Heart left ventricle (tissue), 16 donors: ENCODE results near the gene FAM180A. TPM values are rescaled to one million over a fixed set of nuclear protein-coding genes. Genes with fewer than 3 reads are reported as not detected.
"Not testable (repeated sequence)": the region's sequence is repeated elsewhere in the genome, so short reads cannot be mapped to it uniquely, and the experiment has no call there.

Experiments
- ATAC-seq, 4 donors: fragments of 200-7000 bp; cut with Tn5 transposase; one replicate each; pipeline ENCODE4 v1.9.1; 2020 to 2022; ENCODE audit warnings: moderate library complexity in 4 of 4, mild to moderate bottlenecking in 3 of 4, moderate number of reproducible peaks in 1 of 4
- DNase-seq, 5 donors: peaks; one replicate each; pipeline ENCODE4 v3.0.0-alpha.2; 2020
- H3K27ac ChIP-seq, 12 donors: fragments of 200-600 bp; sonication (generic) in 4 of 12; one replicate each; pipeline versions ENCODE4 v1.5.0 to v1.8.0; 2016 to 2022; ENCODE audit warnings: mild to moderate bottlenecking in 2 of 12
- H3K27me3 ChIP-seq, 9 donors: fragments of 200-600 bp; sonication (generic) in 2 of 9; one replicate each; pipeline versions ENCODE4 v1.5.1 to v1.8.0; 2016 to 2022; ENCODE audit warnings: mild to moderate bottlenecking in 3 of 9
- H3K36me3 ChIP-seq, 9 donors: fragments of 200-600 bp; sonication (generic) in 2 of 9; one replicate each; pipeline versions ENCODE4 v1.5.0 to v1.8.0; 2018 to 2022; ENCODE audit warnings: mild to moderate bottlenecking in 2 of 9
- H3K4me1 ChIP-seq, 12 donors: fragments of 200-600 bp; sonication (generic) in 4 of 12; one replicate each; pipeline versions ENCODE4 v1.5.0 to v1.8.0; 2016 to 2022; ENCODE audit warnings: mild to moderate bottlenecking in 3 of 12
- H3K4me3 ChIP-seq, 12 donors: fragments of 200-600 bp; sonication (generic) in 4 of 12; one replicate each; pipeline versions ENCODE4 v1.5.0 to v1.8.0; 2017 to 2022; ENCODE audit warnings: mild to moderate bottlenecking in 9 of 12, moderate library complexity in 4 of 12
- H3K9me3 ChIP-seq, 12 donors: fragments of 200-600 bp; sonication (generic) in 4 of 12; one replicate each; pipeline versions ENCODE4 v1.5.0 to v1.8.0; 2016 to 2022; ENCODE audit warnings: mild to moderate bottlenecking in 1 of 12
- POLR2A ChIP-seq, 2 donors: fragments of 450-650 bp; IDR thresholded peaks; one replicate each; pipeline ENCODE4 v1.6.1; 2017; ENCODE audit warnings: antibody characterized with exemption in 2 of 2, mild to moderate bottlenecking in 2 of 2, moderate library complexity in 2 of 2
- WGBS, 4 donors: extraction: QIAGEN DNeasy Blood & Tissue Kit in 2 of 4; methylation state at CpG; one replicate each; pipeline versions ENCODE4 v1.1.5 to v1.1.7; 2013 to 2018; 5-methylcytosine and 5-hydroxymethylcytosine counted together
- intact Hi-C, 10 donors: fragments of 100-400 bp; cut with DNase I; formaldehyde crosslinking; loops; one replicate each; pipeline versions ENCODE4 v1.11.1 to v1.14.2; 2022
- polyA plus RNA-seq, 2 donors: library from polyadenylated mRNA; stranded (reverse); fragments of 200-250 nt; gene quantifications; one replicate each; pipeline ENCODE4 v1.2.3, GENCODE V29; 2013
- total RNA-seq, 9 donors: library from RNA; depleted of rRNA in 2 of 9; stranded (reverse); fragments of >200 nt in 2 of 9; fragmentation: NEBNext Ultra II Directional in 3 of 9; extraction: Animal tissue kit (Norgen Biotek cat#: 25700) in 3 of 9; gene quantifications; one replicate each; pipeline versions ENCODE4 v1.1.0 to v1.2.4, GENCODE V29; 2016 to 2023
- TF ChIP-seq, protein P1 (sequence below), 12 donors: fragments of 200-600 bp; sonication (generic) in 4 of 12; IDR thresholded peaks; one replicate each; pipeline versions ENCODE4 v1.5.0 to v1.8.0; 2018 to 2022; ENCODE audit warnings: antibody characterized with exemption in 12 of 12, mild to moderate bottlenecking in 5 of 12
- donor health status: ischemic (EF 13 %, LVEDD 7.1; RV severe dilation, severe dysfunction).
- donor health status: healthy with polysubstance abuse.
- donor health status: DM: no; HTN: yes; CAD: no.
- donor health status: DM: no; HTN: no; CAD: no.
- donor health status: ischemic (EF 25% LVEDD 6.9; RV normal size, moderate dysfunction).
- donor health status: ischemic (EF 25% LVEDD 5.7; RV mildly dilated, moderate dysfunction).
- donor health status: healthy.
- donor health status: DM: yes; HTN: yes; CAD: no.
- donor health status: ischemic (EF 35%, LVEDD 5.7; RV mildly dilated, moderate dysfunction).
- donor health status: nonischemic (EF 11% LVEDD 7.7; RV severe dilation, severe dysfunction).
- donor health status: DM: yes; HTN: yes; CAD: no.
- donor health status: PGD.
- donor health status: ischemic (EF 29% LVEDD 5.4; RV normal size, mild dysfunction).
- donor health status: nonischemic (EF 23%, LVEDD 6.1; RV moderate dilation, normal function).

The FAM180A gene
- total and polyA plus RNA-seq, 11 donors = 7.9 to 63.5 (median 20.8) TPM

DNA sequence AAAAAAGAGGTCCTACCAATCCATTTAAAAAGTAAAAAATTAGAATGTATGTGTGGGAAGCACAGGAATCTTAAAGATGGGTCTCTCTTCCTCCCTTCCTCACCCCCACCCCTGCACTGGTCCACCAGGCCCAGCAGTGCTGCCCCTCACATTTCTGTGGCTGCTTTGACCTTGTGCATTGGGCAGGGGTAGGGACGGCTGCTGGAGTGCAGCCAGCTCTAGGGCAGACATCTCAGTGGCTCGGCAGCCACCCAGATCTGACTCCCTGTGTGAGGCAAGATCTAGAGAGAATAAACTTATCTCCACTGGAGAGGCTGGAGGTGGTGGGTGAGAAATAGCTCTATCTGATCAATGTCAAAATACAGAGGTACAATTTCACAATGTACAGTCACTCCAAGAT lies 6.7 kb downstream of the FAM180A start:
- Histone ChIP-seq H3K4me1 (peaks cover 3 to 76% (median 23%) of the 10 kb centered on the region in 12 donors), H3K27ac (peak overlapping the region in 7 of 12 donors; percentile 3 to 89 (median 67))
- 21 to 59% (median 34%) methylated on average over 2 of the region's 2 CpGs for WGBS, 4 donors

DNA sequence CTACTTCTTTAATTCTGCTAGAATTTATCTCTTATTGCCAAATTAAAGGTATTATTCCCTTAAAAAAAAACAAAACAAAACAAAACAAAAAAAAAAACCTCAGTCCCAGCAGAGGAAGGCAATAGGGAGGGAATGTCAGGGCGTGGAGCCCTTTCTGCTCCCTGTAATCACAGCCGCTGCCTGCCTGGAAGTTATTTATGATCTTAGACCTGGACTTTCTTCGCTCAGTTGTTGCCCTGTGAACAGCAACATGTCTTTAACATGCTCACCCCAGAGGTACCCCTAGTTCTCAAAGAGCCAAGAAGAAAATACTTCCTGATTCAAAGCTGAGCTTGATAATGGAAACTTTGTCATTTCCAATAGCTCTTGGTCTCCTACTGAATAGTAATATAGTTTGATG lies 7.7 kb downstream of the FAM180A start:
- intact Hi-C loops = no loop called here
- peaks cover 3 to 73% (median 22%) of the 10 kb centered on the region in 12 donors for H3K4me1 ChIP-seq
- no peak overlapping the region for H3K4me3 ChIP-seq
- ATAC-seq = no peak
- 53 to 82% (median 59%) methylated on average over 3 of the region's 3 CpGs for WGBS, 4 donors
- H3K36me3 ChIP-seq = peaks cover 0 to 17% (median 0%) of the 10 kb centered on the region in 9 donors
- peak overlapping the region in 9 of 12 donors; percentile 5 to 89 (median 57) for H3K27ac ChIP-seq
- no peaks in the 10 kb centered on the region for H3K27me3 ChIP-seq
- no peaks in the 10 kb centered on the region for H3K9me3 ChIP-seq
- TF ChIP-seq POLR2A (IDR thresholded peaks at IDR 0.05) = no peak
- TF ChIP-seq, protein P1, sequence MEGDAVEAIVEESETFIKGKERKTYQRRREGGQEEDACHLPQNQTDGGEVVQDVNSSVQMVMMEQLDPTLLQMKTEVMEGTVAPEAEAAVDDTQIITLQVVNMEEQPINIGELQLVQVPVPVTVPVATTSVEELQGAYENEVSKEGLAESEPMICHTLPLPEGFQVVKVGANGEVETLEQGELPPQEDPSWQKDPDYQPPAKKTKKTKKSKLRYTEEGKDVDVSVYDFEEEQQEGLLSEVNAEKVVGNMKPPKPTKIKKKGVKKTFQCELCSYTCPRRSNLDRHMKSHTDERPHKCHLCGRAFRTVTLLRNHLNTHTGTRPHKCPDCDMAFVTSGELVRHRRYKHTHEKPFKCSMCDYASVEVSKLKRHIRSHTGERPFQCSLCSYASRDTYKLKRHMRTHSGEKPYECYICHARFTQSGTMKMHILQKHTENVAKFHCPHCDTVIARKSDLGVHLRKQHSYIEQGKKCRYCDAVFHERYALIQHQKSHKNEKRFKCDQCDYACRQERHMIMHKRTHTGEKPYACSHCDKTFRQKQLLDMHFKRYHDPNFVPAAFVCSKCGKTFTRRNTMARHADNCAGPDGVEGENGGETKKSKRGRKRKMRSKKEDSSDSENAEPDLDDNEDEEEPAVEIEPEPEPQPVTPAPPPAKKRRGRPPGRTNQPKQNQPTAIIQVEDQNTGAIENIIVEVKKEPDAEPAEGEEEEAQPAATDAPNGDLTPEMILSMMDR (IDR thresholded peaks at IDR 0.05) = no peak
- DNase-seq = no peak

More for the DNA sequence above, 6.7 kb downstream of the FAM180A start:
- H3K9me3 ChIP-seq = no peaks in the 10 kb centered on the region
- no peaks in the 10 kb centered on the region for H3K27me3 ChIP-seq
- TF ChIP-seq, protein P1 (IDR thresholded peaks at IDR 0.05) = no peak
- no peak for TF ChIP-seq POLR2A (IDR thresholded peaks at IDR 0.05)
- intact Hi-C loops = no loop called here
- peaks cover 0 to 9% (median 0%) of the 10 kb centered on the region in 9 donors for H3K36me3 ChIP-seq
- no peak overlapping the region for H3K4me3 ChIP-seq
- DNase-seq = peak in 2 of 5 donors; percentile 42 to 55
- peak in 2 of 4 donors; percentile 10 to 21 for ATAC-seq

DNA sequence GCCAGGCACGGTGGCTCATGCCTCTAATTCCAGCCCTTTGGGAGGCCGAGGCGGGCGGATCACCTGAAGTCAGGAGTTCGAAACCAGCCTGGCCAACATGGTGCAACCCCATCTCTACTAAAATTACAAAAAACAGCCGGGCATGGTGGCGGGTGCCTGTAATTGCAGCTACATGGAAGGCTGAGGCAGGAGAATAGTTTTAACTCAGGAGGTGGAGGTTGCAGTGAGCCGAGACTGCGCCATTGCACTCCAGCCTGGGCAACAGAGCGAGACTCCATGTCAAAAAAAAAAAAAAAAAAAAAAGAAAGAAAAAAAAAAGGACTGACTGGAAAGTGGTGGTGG lies 11.3 kb downstream of the FAM180A start:
- H3K4me3 ChIP-seq, intact Hi-C loops, H3K27me3 ChIP-seq, H3K9me3 ChIP-seq, ATAC-seq, DNase-seq: not testable (repeated sequence)
- 91 to 98% (median 94%) methylated on average over 10 of the region's 10 CpGs for WGBS, 4 donors
- Histone ChIP-seq H3K4me1 (peaks cover 0 to 39% (median 6%) of the 10 kb centered on the region in 12 donors), H3K27ac (peak overlapping the region in 1 of 12 donors; percentile 89), H3K36me3 (peaks cover 0 to 42% (median 10%) of the 10 kb centered on the region in 9 donors)

DNA sequence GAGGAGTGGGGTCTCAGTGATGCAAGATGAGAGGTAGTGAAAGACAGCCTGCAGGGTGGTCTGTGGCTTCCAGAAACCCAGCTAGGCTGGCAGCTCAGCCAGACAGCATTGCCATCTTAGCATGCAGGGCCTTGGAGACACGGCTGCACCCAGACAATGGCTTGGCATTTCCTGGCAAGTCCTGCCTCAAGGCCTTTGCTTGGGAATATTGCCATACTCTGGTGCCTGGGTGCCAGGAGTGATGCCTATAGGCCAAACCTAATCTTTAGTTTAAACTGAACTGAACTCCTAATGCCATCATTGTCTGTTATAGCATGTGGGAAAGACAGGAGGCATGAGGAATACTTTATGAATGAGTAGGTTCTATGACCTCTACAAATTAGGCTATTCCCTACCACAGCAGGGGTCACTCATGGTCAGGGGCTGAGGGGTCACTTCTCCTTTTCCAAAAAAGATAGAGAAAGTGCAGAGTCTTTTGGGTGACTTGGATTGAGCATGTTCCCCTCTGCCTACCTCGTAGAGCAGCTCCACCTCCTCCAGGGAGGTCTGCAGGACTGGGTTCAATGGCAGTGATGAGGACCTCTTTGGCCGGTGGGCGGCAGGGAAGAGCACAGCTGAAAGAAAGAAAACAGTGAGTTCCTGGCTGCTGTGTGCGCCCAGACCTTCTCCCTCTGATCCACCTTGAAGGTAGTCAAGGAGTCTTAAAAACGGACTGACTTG lies 11.9 kb downstream of the FAM180A start:
- intact Hi-C loops = no loop called here
- 83 to 91% (median 87%) methylated on average over 6 of the region's 6 CpGs for WGBS, 4 donors
- DNase-seq (no peak), ATAC-seq (no peak)
- Histone ChIP-seq H3K27ac (no peak overlapping the region), H3K36me3 (peaks cover 0 to 47% (median 10%) of the 10 kb centered on the region in 9 donors), H3K27me3 (no peaks in the 10 kb centered on the region), H3K4me3 (no peak overlapping the region), H3K4me1 (peaks cover 0 to 34% (median 6%) of the 10 kb centered on the region in 12 donors), H3K9me3 (no peaks in the 10 kb centered on the region)
- no peak for TF ChIP-seq POLR2A (IDR thresholded peaks at IDR 0.05)
- TF ChIP-seq, protein P1 (IDR thresholded peaks at IDR 0.05) = no peak
